ENCODE results near the gene PARP8.

Gene PARP8

GRCh38 chr5:50855001-50855400, 188.6 kb downstream of the PARP8 start:
- no peak for DNase-seq (ENCODE audit: low read depth)
- no peak overlapping the region for H3K4me3 ChIP-seq (replicated peaks; ENCODE audit: low read depth, low read length)
- no peak for TF ChIP-seq CTCF (IDR thresholded peaks at IDR 0.05; ENCODE audit: low read length, missing control alignments)

- no peak for TF ChIP-seq CTCF (IDR thresholded peaks at IDR 0.05; ENCODE audit: low read length, missing control alignments)
- no peak overlapping the region for H3K4me3 ChIP-seq (replicated peaks; ENCODE audit: low read depth, low read length)
- no peak for DNase-seq (ENCODE audit: low read depth)
Measured at GRCh38 chr5:50856401-50857119, 190.1 kb downstream of the PARP8 start.

GRCh38 chr5:50863534-50864170, 197.2 kb downstream of the PARP8 start:
- no peak for TF ChIP-seq CTCF (IDR thresholded peaks at IDR 0.05; ENCODE audit: low read length, missing control alignments)
- H3K4me3 ChIP-seq (replicated peaks; ENCODE audit: low read depth, low read length): no peak overlapping the region
- DNase-seq (ENCODE audit: low read depth): no peak

GRCh38 chr5:50864466-50864865, 198.0 kb downstream of the PARP8 start:
- no peak overlapping the region for H3K4me3 ChIP-seq (replicated peaks; ENCODE audit: low read depth, low read length)
- no peak for DNase-seq (ENCODE audit: low read depth)
- no peak for TF ChIP-seq CTCF (IDR thresholded peaks at IDR 0.05; ENCODE audit: low read length, missing control alignments)

- no peak for DNase-seq (ENCODE audit: low read depth)
- H3K4me3 ChIP-seq (replicated peaks; ENCODE audit: low read depth, low read length): no peak overlapping the region
- no peak for TF ChIP-seq CTCF (IDR thresholded peaks at IDR 0.05; ENCODE audit: low read length, missing control alignments)
Measured at GRCh38 chr5:50866415-50866814, 200.0 kb downstream of the PARP8 start.

GRCh38 chr5:50867140-50867539, 200.7 kb downstream of the PARP8 start:
- no peak overlapping the region for H3K4me3 ChIP-seq (replicated peaks; ENCODE audit: low read depth, low read length)
- TF ChIP-seq CTCF (IDR thresholded peaks at IDR 0.05; ENCODE audit: low read length, missing control alignments): no peak
- no peak for DNase-seq (ENCODE audit: low read depth)
